Mammary epithelial cell (primary cell): ENCODE results near the gene PDE7B.

Experiments
- EZH2 ChIP-seq: IDR thresholded peaks from 2 replicates; pipeline ENCODE4 v1.6.1; 2012; ENCODE audit warnings: low read length, inconsistent platforms, borderline replicate concordance
- TF ChIP-seq, protein P1 (sequence below), 2 donors: IDR thresholded peaks in 1 of 2; conservative IDR thresholded peaks in 1 of 2; 2 replicates each; pipeline ENCODE4 v1.5.1; 2011 to 2012; ENCODE audit warnings: inconsistent platforms in 2 of 2, low read length in 2 of 2, mild to moderate bottlenecking in 2 of 2, control low read depth in 1 of 2, low read depth in 1 of 2; ENCODE audit not compliant: insufficient read depth in 1 of 2; ENCODE audit errors: extremely low read depth in 1 of 2

- TF ChIP-seq, protein P1, sequence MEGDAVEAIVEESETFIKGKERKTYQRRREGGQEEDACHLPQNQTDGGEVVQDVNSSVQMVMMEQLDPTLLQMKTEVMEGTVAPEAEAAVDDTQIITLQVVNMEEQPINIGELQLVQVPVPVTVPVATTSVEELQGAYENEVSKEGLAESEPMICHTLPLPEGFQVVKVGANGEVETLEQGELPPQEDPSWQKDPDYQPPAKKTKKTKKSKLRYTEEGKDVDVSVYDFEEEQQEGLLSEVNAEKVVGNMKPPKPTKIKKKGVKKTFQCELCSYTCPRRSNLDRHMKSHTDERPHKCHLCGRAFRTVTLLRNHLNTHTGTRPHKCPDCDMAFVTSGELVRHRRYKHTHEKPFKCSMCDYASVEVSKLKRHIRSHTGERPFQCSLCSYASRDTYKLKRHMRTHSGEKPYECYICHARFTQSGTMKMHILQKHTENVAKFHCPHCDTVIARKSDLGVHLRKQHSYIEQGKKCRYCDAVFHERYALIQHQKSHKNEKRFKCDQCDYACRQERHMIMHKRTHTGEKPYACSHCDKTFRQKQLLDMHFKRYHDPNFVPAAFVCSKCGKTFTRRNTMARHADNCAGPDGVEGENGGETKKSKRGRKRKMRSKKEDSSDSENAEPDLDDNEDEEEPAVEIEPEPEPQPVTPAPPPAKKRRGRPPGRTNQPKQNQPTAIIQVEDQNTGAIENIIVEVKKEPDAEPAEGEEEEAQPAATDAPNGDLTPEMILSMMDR (conservative IDR thresholded peaks at IDR 0.05 in 1 of 2, IDR thresholded peaks at IDR 0.05 in 1 of 2; ENCODE audit: extremely low read depth in 1 of 2, insufficient read depth in 1 of 2, low read depth in 1 of 2, low read length in 2 of 2) = no peak
- TF ChIP-seq EZH2 = no peak
These were observed 39.4 kb downstream of the PDE7B start for GRCh38 chr6:135890876-135891275.
